Stimulated activated memory B cell treated with anti-CD40 and anti-IgM and Interleukin-4, amounts not matched to agents 10 μg/mL and 1 μg/mL and 100 μg/mL, for 72 hours (primary cell): ENCODE measurements around the gene BID.

ENCODE experiments used
- ATAC-seq: fragments of 150-1000 bp; cut with Tn5 transposase; 2 replicates; pipeline ENCODE4 v1.10.0; 2021
- H3K27ac Mint-ChIP-seq: one replicate; pipeline ENCODE4 v1.8.0; 2022; ENCODE audit warnings: mild to moderate bottlenecking, mixed read lengths
- H3K27me3 Mint-ChIP-seq: one replicate; pipeline ENCODE4 v1.8.0; 2022; ENCODE audit warnings: mixed read lengths
- H3K36me3 Mint-ChIP-seq: one replicate; pipeline ENCODE4 v1.8.0; 2022; ENCODE audit warnings: mixed read lengths
- H3K4me1 Mint-ChIP-seq: one replicate; pipeline ENCODE4 v1.8.0; 2022; ENCODE audit warnings: mixed read lengths
- H3K4me3 Mint-ChIP-seq: one replicate; pipeline ENCODE4 v1.8.0; 2022; ENCODE audit warnings: mild to moderate bottlenecking, moderate library complexity, mixed read lengths
- H3K9me3 Mint-ChIP-seq: one replicate; pipeline ENCODE4 v1.8.0; 2022; ENCODE audit warnings: mixed read lengths

Gene BID

GRCh38 chr22:17774206-17774925 lies at the start of gene BID:
Gene BID, minus strand, starts transcription at chr22:17774469. Its CDS starts 24,353 bp downstream, at chr22:17750116.
- Mint-ChIP-seq H3K27ac (peak within 1 kb of the TSS; percentile 97), H3K36me3 (peaks cover 33% of the 10 kb centered on the region), H3K4me3 (peak within 1 kb of the TSS; percentile 89), H3K27me3 (no peaks in the 10 kb centered on the region), H3K4me1 (peaks cover 83% of the 10 kb centered on the region), H3K9me3 (no peaks in the 10 kb centered on the region)
- peak; percentile 63 for ATAC-seq

GRCh38 chr22:17823964-17824363 lies 49.7 kb upstream of the BID start:
- Mint-ChIP-seq H3K36me3 (peaks cover 67% of the 10 kb centered on the region), H3K27ac (no peak overlapping the region), H3K4me3 (no peak overlapping the region), H3K9me3 (no peaks in the 10 kb centered on the region), H3K4me1 (no peaks in the 10 kb centered on the region), H3K27me3 (no peaks in the 10 kb centered on the region)
- no peak for ATAC-seq

DNA sequence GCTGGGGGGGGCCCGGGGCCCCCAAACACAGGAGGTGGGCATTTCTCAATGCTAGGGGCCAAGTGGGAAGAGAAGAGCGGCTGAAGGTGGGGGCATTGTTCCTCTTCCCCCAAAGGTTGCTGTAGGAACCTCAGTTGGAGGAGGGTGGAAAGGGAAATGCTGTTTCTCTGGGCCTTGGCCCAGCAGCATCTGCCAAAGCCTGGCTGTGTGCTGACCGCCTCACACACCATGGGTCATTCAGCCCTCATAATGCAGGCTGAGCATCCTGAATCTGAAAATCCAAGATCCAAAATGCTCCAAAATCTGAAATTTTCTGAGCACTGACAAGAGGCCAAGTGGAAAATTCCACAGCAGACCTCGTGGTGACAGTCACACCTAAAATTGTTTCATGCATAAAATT lies 49.0 kb upstream of the BID start:
- Mint-ChIP-seq H3K27me3 (no peaks in the 10 kb centered on the region), H3K4me3 (no peak overlapping the region), H3K27ac (no peak overlapping the region), H3K4me1 (no peaks in the 10 kb centered on the region), H3K9me3 (no peaks in the 10 kb centered on the region), H3K36me3 (peaks cover 67% of the 10 kb centered on the region)
- no peak for ATAC-seq

DNA sequence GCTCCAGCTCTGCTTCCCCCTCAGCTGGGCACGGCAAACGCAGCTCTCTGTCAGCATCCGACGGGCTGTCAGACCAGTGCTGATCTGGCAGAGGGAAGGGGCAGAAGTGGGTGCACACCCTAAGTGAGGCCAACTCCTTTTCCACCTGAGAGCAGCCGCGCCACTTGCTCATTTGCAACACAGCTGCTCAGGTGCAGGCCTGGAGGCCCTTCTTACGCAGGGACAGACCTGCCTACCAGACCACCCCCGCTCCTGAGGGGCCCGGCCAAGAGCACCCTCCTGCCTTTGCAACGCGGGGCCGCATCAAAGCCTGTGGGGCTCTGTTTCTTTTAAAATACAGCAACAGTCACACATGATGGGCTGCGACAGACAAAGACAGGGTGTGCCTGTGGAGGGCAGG lies 47.8 kb upstream of the BID start:
- Mint-ChIP-seq H3K27me3 (no peaks in the 10 kb centered on the region), H3K4me1 (no peaks in the 10 kb centered on the region), H3K9me3 (no peaks in the 10 kb centered on the region), H3K4me3 (no peak overlapping the region), H3K36me3 (peaks cover 68% of the 10 kb centered on the region), H3K27ac (no peak overlapping the region)
- ATAC-seq: no peak

- Mint-ChIP-seq H3K27ac (no peak overlapping the region), H3K4me3 (no peak overlapping the region), H3K36me3 (peaks cover 67% of the 10 kb centered on the region), H3K4me1 (no peaks in the 10 kb centered on the region), H3K9me3 (no peaks in the 10 kb centered on the region), H3K27me3 (no peaks in the 10 kb centered on the region)
- no peak for ATAC-seq
These were observed 46.7 kb upstream of the BID start for GRCh38 chr22:17820879-17821439.

GRCh38 chr22:17818649-17819048 lies 44.4 kb upstream of the BID start:
- Mint-ChIP-seq H3K27me3 (no peaks in the 10 kb centered on the region), H3K27ac (no peak overlapping the region), H3K4me3 (no peak overlapping the region), H3K9me3 (no peaks in the 10 kb centered on the region), H3K36me3 (peaks cover 68% of the 10 kb centered on the region), H3K4me1 (peaks cover 19% of the 10 kb centered on the region)
- peak; percentile 4 for ATAC-seq

DNA sequence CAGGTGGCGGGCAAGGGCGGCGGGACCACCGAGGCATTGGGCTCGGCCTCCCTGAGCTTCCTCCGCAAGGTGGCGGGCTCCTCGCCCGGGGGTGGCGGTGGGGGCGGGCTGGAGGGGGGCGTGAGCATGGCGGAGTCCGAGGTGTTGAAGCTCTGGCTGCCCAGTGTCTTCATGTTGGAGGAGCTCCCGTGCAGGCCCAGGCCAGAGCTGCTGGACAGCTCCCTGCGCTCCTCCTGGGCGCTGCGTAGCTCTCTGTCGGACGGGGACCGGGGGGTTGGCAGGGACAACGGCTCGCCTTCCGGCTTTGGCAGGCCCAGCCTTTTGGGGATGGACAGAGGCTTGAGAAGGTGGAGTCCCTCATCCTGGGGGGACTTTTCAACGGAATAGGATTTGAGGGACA lies 43.9 kb upstream of the BID start:
- Mint-ChIP-seq H3K4me3 (no peak overlapping the region), H3K27me3 (no peaks in the 10 kb centered on the region)

DNA sequence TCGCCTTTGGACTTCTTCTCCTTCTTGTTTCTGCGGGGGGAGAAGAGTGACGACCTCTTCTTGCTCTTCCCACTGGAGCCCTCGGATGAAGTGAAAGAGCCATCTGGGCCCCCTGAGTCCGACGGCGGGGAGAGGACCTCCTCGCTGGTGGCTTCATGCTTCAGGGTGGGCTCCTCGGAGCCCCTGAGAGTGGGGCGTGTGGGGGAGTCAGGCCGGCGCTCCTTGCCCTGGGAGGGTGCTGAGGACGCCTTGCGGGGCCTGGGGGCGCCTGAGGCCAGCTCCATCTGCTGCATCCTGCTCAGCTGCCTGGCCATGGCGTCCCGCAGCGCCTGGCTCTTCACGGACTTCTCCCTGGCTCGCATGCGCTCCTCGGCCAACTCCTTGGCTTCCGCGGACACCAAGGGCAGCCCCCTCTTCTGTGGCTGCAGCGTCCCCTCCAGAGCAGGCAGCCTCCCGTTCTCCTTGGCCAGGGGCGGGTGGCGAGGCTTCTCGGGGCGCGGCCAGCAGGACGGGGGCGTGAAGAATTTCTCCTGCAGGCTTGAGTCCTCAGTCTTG lies 43.3 kb upstream of the BID start:
- no peak overlapping the region for H3K4me3 Mint-ChIP-seq

More for the DNA sequence above, 43.9 kb upstream of the BID start:
- Mint-ChIP-seq H3K36me3 (peaks cover 72% of the 10 kb centered on the region), H3K4me1 (peaks cover 23% of the 10 kb centered on the region), H3K27ac (no peak overlapping the region), H3K9me3 (no peaks in the 10 kb centered on the region)
- no peak for ATAC-seq

DNA sequence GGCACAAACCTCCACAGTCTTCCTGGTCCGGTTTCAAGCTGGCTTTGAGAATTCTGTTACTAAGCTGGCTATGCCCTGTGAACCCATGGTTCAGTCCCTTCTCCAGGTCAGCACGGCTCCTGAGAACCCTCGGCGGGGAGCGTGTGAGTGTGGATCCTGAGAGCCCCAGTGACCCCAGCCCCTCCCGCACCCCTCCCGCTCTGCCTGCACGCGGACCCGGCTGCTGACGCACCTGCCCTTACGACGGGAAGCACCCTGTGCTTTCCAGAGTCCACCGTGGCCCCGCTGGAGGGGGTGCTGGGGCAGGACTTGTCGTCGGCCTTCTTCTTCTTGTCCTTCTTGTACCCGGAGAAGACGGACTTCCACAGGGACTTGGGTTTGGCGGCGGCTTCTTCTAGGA lies 42.8 kb upstream of the BID start:
- Mint-ChIP-seq H3K4me1 (peaks cover 23% of the 10 kb centered on the region), H3K27me3 (no peaks in the 10 kb centered on the region)

More for the DNA sequence above, 43.3 kb upstream of the BID start:
- Mint-ChIP-seq H3K27ac (no peak overlapping the region), H3K9me3 (no peaks in the 10 kb centered on the region), H3K4me1 (peaks cover 23% of the 10 kb centered on the region), H3K36me3 (peaks cover 73% of the 10 kb centered on the region), H3K27me3 (no peaks in the 10 kb centered on the region)
- no peak for ATAC-seq

DNA sequence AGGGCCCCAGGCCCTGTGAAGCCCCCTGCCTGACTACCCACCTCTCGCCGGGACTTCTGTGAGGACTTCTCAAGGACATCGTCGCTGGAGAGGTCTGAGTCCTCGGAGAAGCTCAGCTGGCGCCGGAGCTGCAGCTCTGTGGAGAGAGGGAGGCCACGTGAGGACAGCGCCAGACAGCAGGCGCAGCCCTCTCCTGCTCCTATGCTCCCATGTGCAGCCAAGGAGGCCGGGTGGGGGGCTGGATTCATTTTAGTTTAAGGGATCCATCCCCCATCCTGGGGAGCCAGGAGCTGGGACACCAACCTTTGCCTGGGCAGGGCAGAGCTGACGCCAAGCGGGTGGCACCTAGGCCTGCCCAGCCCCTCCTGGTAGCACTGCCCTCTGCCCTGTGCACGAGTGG lies 42.4 kb upstream of the BID start:
- Mint-ChIP-seq H3K4me3 (no peak overlapping the region), H3K4me1 (peaks cover 23% of the 10 kb centered on the region), H3K27ac (no peak overlapping the region), H3K27me3 (no peaks in the 10 kb centered on the region), H3K9me3 (no peaks in the 10 kb centered on the region), H3K36me3 (peaks cover 79% of the 10 kb centered on the region)
- no peak for ATAC-seq

More for the DNA sequence above, 42.8 kb upstream of the BID start:
- no peak for ATAC-seq
- H3K27ac Mint-ChIP-seq: no peak overlapping the region
- no peaks in the 10 kb centered on the region for H3K9me3 Mint-ChIP-seq
- peaks cover 75% of the 10 kb centered on the region for H3K36me3 Mint-ChIP-seq
- no peak overlapping the region for H3K4me3 Mint-ChIP-seq

- no peaks in the 10 kb centered on the region for H3K27me3 Mint-ChIP-seq
- peaks cover 23% of the 10 kb centered on the region for H3K4me1 Mint-ChIP-seq
- H3K36me3 Mint-ChIP-seq: peaks cover 88% of the 10 kb centered on the region
- no peak for ATAC-seq
- H3K9me3 Mint-ChIP-seq: no peaks in the 10 kb centered on the region
- peak overlapping the region; percentile 65 for H3K27ac Mint-ChIP-seq
- no peak overlapping the region for H3K4me3 Mint-ChIP-seq
These were observed 41.5 kb upstream of the BID start for GRCh38 chr22:17815703-17816254.

GRCh38 chr22:17814830-17815229 lies 40.6 kb upstream of the BID start:
- Mint-ChIP-seq H3K36me3 (peaks cover 88% of the 10 kb centered on the region), H3K9me3 (no peaks in the 10 kb centered on the region), H3K27ac (peak overlapping the region; percentile 65), H3K27me3 (no peaks in the 10 kb centered on the region), H3K4me1 (peaks cover 23% of the 10 kb centered on the region), H3K4me3 (no peak overlapping the region)
- no peak for ATAC-seq

DNA sequence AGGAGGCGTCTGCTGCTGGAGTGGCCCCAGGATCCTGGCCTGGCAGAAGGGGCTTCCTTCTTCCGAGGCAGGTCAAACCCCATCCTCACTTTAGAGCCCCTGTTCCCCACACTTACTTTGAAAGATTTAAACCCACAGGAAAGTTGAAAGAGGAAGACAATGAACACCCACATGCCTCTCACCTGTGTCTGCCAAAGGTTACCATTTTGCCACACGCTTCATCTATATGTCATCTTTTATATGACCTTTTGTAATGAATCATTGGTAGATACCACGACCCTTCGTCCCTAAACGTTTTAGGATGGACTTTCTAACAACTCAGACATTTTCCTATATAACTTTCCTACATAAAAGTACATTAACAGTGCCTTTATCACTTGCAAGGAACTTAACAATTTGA lies 39.8 kb upstream of the BID start:
- peak overlapping the region; percentile 65 for H3K27ac Mint-ChIP-seq
- H3K9me3 Mint-ChIP-seq: no peaks in the 10 kb centered on the region
- no peaks in the 10 kb centered on the region for H3K27me3 Mint-ChIP-seq
- no peak for ATAC-seq
- peaks cover 87% of the 10 kb centered on the region for H3K36me3 Mint-ChIP-seq
- no peak overlapping the region for H3K4me3 Mint-ChIP-seq
- peaks cover 23% of the 10 kb centered on the region for H3K4me1 Mint-ChIP-seq

DNA sequence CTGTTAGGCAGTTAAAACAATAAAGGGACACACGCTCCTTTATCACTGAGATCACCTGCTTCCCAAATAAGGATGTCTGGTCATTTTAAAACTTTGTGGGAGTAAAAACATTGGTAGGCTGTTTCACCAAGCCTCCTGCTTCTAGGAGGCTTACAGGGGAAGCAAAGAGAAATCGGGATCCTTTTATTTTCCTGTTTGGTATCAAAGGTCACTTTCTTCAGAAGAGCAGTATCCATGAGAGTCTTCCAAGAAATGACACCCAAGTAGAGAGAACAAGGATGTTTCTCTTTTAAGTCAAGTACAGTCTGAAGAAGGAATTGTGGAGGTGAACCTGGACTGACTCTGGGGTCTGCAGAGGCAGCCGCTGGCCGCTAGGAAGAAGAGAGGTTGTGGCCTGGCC lies 36.9 kb upstream of the BID start:
- H3K27me3 Mint-ChIP-seq: no peaks in the 10 kb centered on the region
- peaks cover 91% of the 10 kb centered on the region for H3K36me3 Mint-ChIP-seq
- H3K9me3 Mint-ChIP-seq: no peaks in the 10 kb centered on the region
- ATAC-seq: no peak
- H3K4me1 Mint-ChIP-seq: peaks cover 27% of the 10 kb centered on the region
- no peak overlapping the region for H3K27ac Mint-ChIP-seq
- H3K4me3 Mint-ChIP-seq: no peak overlapping the region

GRCh38 chr22:17810570-17811116 lies 36.4 kb upstream of the BID start:
- Mint-ChIP-seq H3K27me3 (no peaks in the 10 kb centered on the region), H3K4me3 (no peak overlapping the region), H3K36me3 (peaks cover 91% of the 10 kb centered on the region), H3K9me3 (no peaks in the 10 kb centered on the region), H3K27ac (no peak overlapping the region), H3K4me1 (peaks cover 27% of the 10 kb centered on the region)
- ATAC-seq: no peak
